Mucosa of stomach (tissue), 1 donor: ENCODE results near the gene PRAMEF13.
"Not testable (repeated sequence)": the region's sequence is repeated elsewhere in the genome, so short reads cannot be mapped to it uniquely, and the experiment has no call there.

Experiments
- H3K27me3 ChIP-seq: one replicate; pipeline ENCODE4 v1.7.0; 2013; ENCODE audit warnings: mild to moderate bottlenecking, low read length; ENCODE audit not compliant: control insufficient read depth, insufficient read depth
- H3K36me3 ChIP-seq: one replicate; pipeline ENCODE4 v1.7.0; 2013; ENCODE audit warnings: low read length; ENCODE audit not compliant: control insufficient read depth, insufficient read depth
- H3K4me1 ChIP-seq: one replicate; pipeline ENCODE4 v1.7.0; 2013; ENCODE audit warnings: mild to moderate bottlenecking, low read length; ENCODE audit not compliant: control insufficient read depth, insufficient read depth
- H3K4me3 ChIP-seq: one replicate; pipeline ENCODE4 v1.7.0; 2013; ENCODE audit warnings: low read length
- H3K9ac ChIP-seq: one replicate; pipeline ENCODE4 v1.7.0; 2013; ENCODE audit warnings: mild to moderate bottlenecking, low read length, moderate library complexity
- H3K9me3 ChIP-seq: one replicate; pipeline ENCODE4 v1.7.0; 2013; ENCODE audit warnings: mild to moderate bottlenecking, low read length, moderate library complexity; ENCODE audit not compliant: control insufficient read depth
- donor health status: Pancreatic carcinoma.

Gene PRAMEF13

GRCh38 chr1:13228343-13228781, 27.2 kb upstream of the PRAMEF13 start:
- Histone ChIP-seq H3K4me3 (no peak overlapping the region), H3K27me3 (no peaks in the 10 kb centered on the region), H3K9me3 (no peaks in the 10 kb centered on the region), H3K9ac (no peak overlapping the region), H3K36me3 (no peaks in the 10 kb centered on the region), H3K4me1 (no peaks in the 10 kb centered on the region)

GRCh38 chr1:13227271-13228055, 26.3 kb upstream of the PRAMEF13 start:
- H3K9me3 ChIP-seq, H3K27me3 ChIP-seq, H3K4me3 ChIP-seq, H3K9ac ChIP-seq, H3K36me3 ChIP-seq, H3K4me1 ChIP-seq: not testable (repeated sequence)

- not testable (repeated sequence) for H3K36me3 ChIP-seq, H3K9ac ChIP-seq, H3K4me1 ChIP-seq, H3K9me3 ChIP-seq, H3K27me3 ChIP-seq, H3K4me3 ChIP-seq
Measured at GRCh38 chr1:13225675-13226204, 24.5 kb upstream of the PRAMEF13 start, which contains the start of gene PRAMEF18. TSS of gene PRAMEF18 (minus strand) at chr1:13226154. CDS start at chr1:13226106, 48 bp downstream.

GRCh38 chr1:13224480-13225060, 23.4 kb upstream of the PRAMEF13 start:
- Histone ChIP-seq H3K27me3 (no peaks in the 10 kb centered on the region), H3K4me1 (no peaks in the 10 kb centered on the region), H3K9ac (no peak overlapping the region), H3K36me3 (no peaks in the 10 kb centered on the region), H3K9me3 (no peaks in the 10 kb centered on the region), H3K4me3 (no peak overlapping the region)

- H3K9ac ChIP-seq, H3K36me3 ChIP-seq, H3K4me1 ChIP-seq, H3K4me3 ChIP-seq, H3K9me3 ChIP-seq, H3K27me3 ChIP-seq: not testable (repeated sequence)
Measured at GRCh38 chr1:13222788-13223187, 21.6 kb upstream of the PRAMEF13 start.

GRCh38 chr1:13219203-13219602, 18.0 kb upstream of the PRAMEF13 start:
- not testable (repeated sequence) for H3K9ac ChIP-seq, H3K4me1 ChIP-seq, H3K27me3 ChIP-seq, H3K36me3 ChIP-seq, H3K4me3 ChIP-seq, H3K9me3 ChIP-seq

- H3K4me3 ChIP-seq, H3K9me3 ChIP-seq, H3K36me3 ChIP-seq: not testable (repeated sequence)
Measured at GRCh38 chr1:13216619-13217018, 15.4 kb upstream of the PRAMEF13 start.

GRCh38 chr1:13208712-13209111, 7.5 kb upstream of the PRAMEF13 start:
- not testable (repeated sequence) for H3K4me1 ChIP-seq, H3K9me3 ChIP-seq, H3K4me3 ChIP-seq, H3K36me3 ChIP-seq, H3K9ac ChIP-seq, H3K27me3 ChIP-seq

More at GRCh38 chr1:13216619-13217018, 15.4 kb upstream of the PRAMEF13 start:
- not testable (repeated sequence) for H3K27me3 ChIP-seq, H3K9ac ChIP-seq, H3K4me1 ChIP-seq

- not testable (repeated sequence) for H3K36me3 ChIP-seq
Measured at GRCh38 chr1:13171548-13171947, 29.7 kb downstream of the PRAMEF13 start, which contains the start of gene PRAMEF9. TSS of gene PRAMEF9 (plus strand) at chr1:13171848. CDS start at chr1:13175281, 3,433 bp downstream.

GRCh38 chr1:13165531-13165930, 35.7 kb downstream of the PRAMEF13 start, which contains the start of gene HNRNPCL4:
TSS of gene HNRNPCL4 (minus strand) at chr1:13165631. CDS start at chr1:13165467, 164 bp downstream.
- H3K4me1 ChIP-seq, H3K4me3 ChIP-seq, H3K9me3 ChIP-seq, H3K9ac ChIP-seq, H3K27me3 ChIP-seq, H3K36me3 ChIP-seq: not testable (repeated sequence)

More at GRCh38 chr1:13171548-13171947, 29.7 kb downstream of the PRAMEF13 start, which contains the start of gene PRAMEF9:
- not testable (repeated sequence) for H3K9me3 ChIP-seq, H3K4me3 ChIP-seq, H3K9ac ChIP-seq, H3K27me3 ChIP-seq, H3K4me1 ChIP-seq

GRCh38 chr1:13155909-13156308, 45.3 kb downstream of the PRAMEF13 start, which contains the start of gene PRAMEF26:
TSS of gene PRAMEF26 (minus strand) at chr1:13156009. CDS start at chr1:13153095, 2,914 bp downstream.
- H3K4me3 ChIP-seq, H3K9ac ChIP-seq, H3K9me3 ChIP-seq, H3K36me3 ChIP-seq, H3K4me1 ChIP-seq, H3K27me3 ChIP-seq: not testable (repeated sequence)
